Measurements from ENCODE around the gene KIAA2012.
"Not testable (repeated sequence)": the region's sequence is repeated elsewhere in the genome, so short reads cannot be mapped to it uniquely, and the experiment has no call there.

The KIAA2012 gene

GRCh38 chr2:202204855-202205254 lies 131.8 kb downstream of the KIAA2012 start:
- FAIRE-seq, result no peak

- FAIRE-seq, result no peak
These were observed 135.5 kb downstream of the KIAA2012 start for GRCh38 chr2:202208526-202208925.

- no peak for FAIRE-seq
These were observed 142.1 kb downstream of the KIAA2012 start for GRCh38 chr2:202215179-202215578.

- no peak for FAIRE-seq
These were observed 148.8 kb downstream of the KIAA2012 start for GRCh38 chr2:202221873-202222272.

GRCh38 chr2:202237787-202238233 lies 164.8 kb downstream of the KIAA2012 start:
- no peak for FAIRE-seq

GRCh38 chr2:202238234-202239197 lies 165.5 kb downstream of the KIAA2012 start, which contains the start of gene SUMO1:
TSS of gene SUMO1 (minus strand) at chr2:202238597. CDS start at chr2:202238451, 146 bp downstream.
- FAIRE-seq, result peak; percentile 11

GRCh38 chr2:202247710-202248109 lies 174.7 kb downstream of the KIAA2012 start:
- FAIRE-seq, result not testable (repeated sequence)

- FAIRE-seq, result no peak
These were observed 176.6 kb downstream of the KIAA2012 start for GRCh38 chr2:202249521-202250253.

GRCh38 chr2:202251494-202251893 lies 178.4 kb downstream of the KIAA2012 start:
- FAIRE-seq, result no peak

Data from A204.1 (cell line).